Measurements from ENCODE around the gene LRRC14B.

LRRC14B gene

DNA sequence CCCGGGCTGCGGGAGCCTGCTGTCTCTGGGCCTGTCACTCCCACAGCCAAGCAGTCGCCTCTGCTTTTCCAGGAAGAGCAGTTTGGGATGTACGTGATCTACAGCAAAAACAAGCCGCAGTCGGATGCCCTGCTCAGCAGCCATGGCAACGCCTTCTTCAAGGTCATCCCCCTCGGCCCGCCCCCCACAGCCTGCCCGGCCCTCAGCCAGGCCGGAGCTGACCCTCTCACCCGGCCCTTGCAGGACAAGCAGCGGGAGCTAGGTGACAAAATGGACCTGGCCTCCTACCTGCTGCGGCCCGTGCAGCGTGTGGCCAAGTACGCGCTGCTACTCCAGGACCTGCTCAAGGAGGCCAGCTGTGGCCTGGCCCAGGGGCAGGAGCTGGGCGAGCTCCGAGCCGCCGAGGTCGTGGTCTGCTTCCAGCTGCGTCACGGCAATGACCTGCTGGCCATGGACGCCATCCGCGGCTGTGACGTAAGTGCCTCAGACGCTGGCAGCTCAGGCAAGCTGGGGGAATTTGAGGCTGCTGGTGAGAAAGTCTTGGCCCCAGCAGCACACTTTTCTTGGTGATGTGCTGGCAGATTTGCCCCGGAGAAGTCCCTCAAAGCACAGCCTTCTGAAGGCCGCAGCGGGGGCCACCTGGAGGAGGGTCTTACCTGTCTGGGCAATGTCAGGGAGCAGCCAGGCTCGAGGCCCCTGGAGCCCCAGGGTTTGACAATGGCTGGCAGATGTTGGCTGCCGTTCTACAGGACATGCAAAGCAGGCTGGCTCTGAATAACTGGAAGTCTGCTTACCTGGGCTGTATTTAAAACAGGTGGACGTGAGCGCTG, 20.1 kb upstream of the LRRC14B start:
- no peak overlapping the region for H3K27ac ChIP-seq (replicated peaks)
- TF ChIP-seq GABPA (IDR thresholded peaks at IDR 0.05; ENCODE audit: low read depth) = no peak
- TF ChIP-seq, protein P1, sequence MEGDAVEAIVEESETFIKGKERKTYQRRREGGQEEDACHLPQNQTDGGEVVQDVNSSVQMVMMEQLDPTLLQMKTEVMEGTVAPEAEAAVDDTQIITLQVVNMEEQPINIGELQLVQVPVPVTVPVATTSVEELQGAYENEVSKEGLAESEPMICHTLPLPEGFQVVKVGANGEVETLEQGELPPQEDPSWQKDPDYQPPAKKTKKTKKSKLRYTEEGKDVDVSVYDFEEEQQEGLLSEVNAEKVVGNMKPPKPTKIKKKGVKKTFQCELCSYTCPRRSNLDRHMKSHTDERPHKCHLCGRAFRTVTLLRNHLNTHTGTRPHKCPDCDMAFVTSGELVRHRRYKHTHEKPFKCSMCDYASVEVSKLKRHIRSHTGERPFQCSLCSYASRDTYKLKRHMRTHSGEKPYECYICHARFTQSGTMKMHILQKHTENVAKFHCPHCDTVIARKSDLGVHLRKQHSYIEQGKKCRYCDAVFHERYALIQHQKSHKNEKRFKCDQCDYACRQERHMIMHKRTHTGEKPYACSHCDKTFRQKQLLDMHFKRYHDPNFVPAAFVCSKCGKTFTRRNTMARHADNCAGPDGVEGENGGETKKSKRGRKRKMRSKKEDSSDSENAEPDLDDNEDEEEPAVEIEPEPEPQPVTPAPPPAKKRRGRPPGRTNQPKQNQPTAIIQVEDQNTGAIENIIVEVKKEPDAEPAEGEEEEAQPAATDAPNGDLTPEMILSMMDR (IDR thresholded peaks at IDR 0.05; ENCODE audit: insufficient read depth, low read length) = no peak
- no peak for TF ChIP-seq SPI1 (IDR thresholded peaks at IDR 0.05; ENCODE audit: borderline replicate concordance, low read depth)
- TF ChIP-seq POLR2AphosphoS5 (IDR thresholded peaks at IDR 0.05; ENCODE audit: low read depth) = no peak
- no peak for TF ChIP-seq REST (IDR thresholded peaks at IDR 0.05; ENCODE audit: insufficient replicate concordance, low read depth)
- DNase-seq (ENCODE audit: low read depth in 1 of 2, low spot score in 1 of 2) = no peak
- H3K4me3 ChIP-seq (replicated peaks; ENCODE audit: insufficient read depth, low read length) = no peak overlapping the region
- H3K27me3 ChIP-seq (ENCODE audit: insufficient read depth, poor library complexity, severe bottlenecking) = peaks cover 3% of the 10 kb centered on the region

DNA sequence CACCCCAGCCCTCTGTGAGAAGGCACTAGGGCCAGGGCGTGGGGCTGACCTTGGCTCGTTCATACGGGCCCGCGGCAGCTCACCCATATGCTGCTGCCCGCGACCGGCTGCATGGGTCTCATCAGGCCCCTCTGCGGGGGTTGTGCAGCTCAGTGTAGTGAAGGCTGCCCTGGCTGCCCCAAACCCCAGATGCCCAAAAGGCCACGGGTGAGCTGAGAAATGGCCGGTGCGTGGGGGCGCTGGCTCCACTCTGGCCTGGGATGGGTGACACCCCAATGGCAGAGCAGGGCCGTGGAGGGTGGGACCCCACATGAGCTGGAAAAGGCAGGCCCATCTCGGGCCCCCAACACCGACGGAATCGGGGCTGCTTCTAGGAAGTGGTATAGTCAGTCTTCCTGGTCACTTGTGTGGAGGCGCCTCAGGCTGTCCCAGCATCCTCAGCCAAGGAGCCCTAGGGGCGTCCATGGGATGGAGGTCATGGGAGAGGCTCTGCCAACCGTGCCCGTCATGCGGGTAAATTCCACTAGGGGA, 19.4 kb upstream of the LRRC14B start:
- TF ChIP-seq SPI1 (IDR thresholded peaks at IDR 0.05; ENCODE audit: borderline replicate concordance, low read depth) (no peak), GABPA (IDR thresholded peaks at IDR 0.05; ENCODE audit: low read depth) (no peak), REST (IDR thresholded peaks at IDR 0.05; ENCODE audit: insufficient replicate concordance, low read depth) (no peak), POLR2AphosphoS5 (IDR thresholded peaks at IDR 0.05; ENCODE audit: low read depth) (no peak)
- TF ChIP-seq, protein P1 (IDR thresholded peaks at IDR 0.05; ENCODE audit: insufficient read depth, low read length) = no peak

DNA sequence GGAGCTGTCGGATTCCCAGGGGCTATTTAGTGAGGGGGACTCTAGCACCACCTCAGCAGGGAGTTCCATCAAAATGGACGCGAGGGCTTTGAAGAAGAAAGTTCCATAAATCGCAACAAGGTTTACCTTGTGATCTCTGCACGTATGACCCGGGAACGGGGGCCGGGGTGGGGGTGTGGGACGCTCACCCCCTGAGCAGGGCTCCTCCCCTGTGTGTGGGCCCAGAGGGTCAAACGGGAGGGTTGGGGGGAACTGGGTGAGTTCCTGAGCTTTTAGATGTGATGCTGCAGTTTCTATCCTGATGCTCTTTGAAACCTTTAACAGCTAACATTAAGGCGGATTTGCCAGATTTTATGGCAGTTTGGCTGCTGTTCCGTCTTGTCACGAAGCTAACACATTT, 18.9 kb upstream of the LRRC14B start:
- no peak for DNase-seq (ENCODE audit: low read depth in 1 of 2, low spot score in 1 of 2)
- H3K27me3 ChIP-seq (ENCODE audit: insufficient read depth, poor library complexity, severe bottlenecking) = peaks cover 3% of the 10 kb centered on the region
- no peak overlapping the region for H3K4me3 ChIP-seq (replicated peaks; ENCODE audit: insufficient read depth, low read length)
- H3K27ac ChIP-seq (replicated peaks) = no peak overlapping the region
- no peak for TF ChIP-seq GABPA (IDR thresholded peaks at IDR 0.05; ENCODE audit: low read depth)
- no peak for TF ChIP-seq POLR2AphosphoS5 (IDR thresholded peaks at IDR 0.05; ENCODE audit: low read depth)

More for the DNA sequence above, 19.4 kb upstream of the LRRC14B start:
- Histone ChIP-seq H3K27me3 (ENCODE audit: insufficient read depth, poor library complexity, severe bottlenecking) (peaks cover 3% of the 10 kb centered on the region), H3K4me3 (replicated peaks; ENCODE audit: insufficient read depth, low read length) (no peak overlapping the region), H3K27ac (replicated peaks) (no peak overlapping the region)
- DNase-seq (ENCODE audit: low read depth in 1 of 2, low spot score in 1 of 2) = no peak

GRCh38 chr5:172841-173251, 18.4 kb upstream of the LRRC14B start:
- no peak overlapping the region for H3K4me3 ChIP-seq (replicated peaks; ENCODE audit: insufficient read depth, low read length)
- H3K27me3 ChIP-seq (ENCODE audit: insufficient read depth, poor library complexity, severe bottlenecking) = peaks cover 3% of the 10 kb centered on the region
- no peak for DNase-seq (ENCODE audit: low read depth in 1 of 2, low spot score in 1 of 2)
- no peak for TF ChIP-seq REST (IDR thresholded peaks at IDR 0.05; ENCODE audit: insufficient replicate concordance, low read depth)
- TF ChIP-seq, protein P1 (IDR thresholded peaks at IDR 0.05; ENCODE audit: insufficient read depth, low read length) = no peak
- TF ChIP-seq SPI1 (IDR thresholded peaks at IDR 0.05; ENCODE audit: borderline replicate concordance, low read depth) = no peak
- TF ChIP-seq POLR2AphosphoS5 (IDR thresholded peaks at IDR 0.05; ENCODE audit: low read depth) = no peak
- no peak overlapping the region for H3K27ac ChIP-seq (replicated peaks)

Measured in HL-60 (cell line).